ENCODE measurements around the gene WNT6. TPM values are rescaled to one million over a fixed set of nuclear protein-coding genes. Genes with fewer than 3 reads are reported as not detected.

WNT6 gene
- total RNA-seq, 1 donor from 2014 or later = not detected

GRCh38 chr2:218824004-218824403 is 35.6 kb upstream of the WNT6 start:
- Mint-ChIP-seq H3K27me3 (ENCODE audit: low read depth) (peaks cover 19% of the 10 kb centered on the region), H3K27ac (ENCODE audit: unreplicated experiment) (no peak overlapping the region), H3K4me3 (ENCODE audit: unreplicated experiment) (no peak overlapping the region), H3K4me1 (ENCODE audit: low read depth) (no peaks in the 10 kb centered on the region), H3K9me3 (ENCODE audit: low read depth) (no peaks in the 10 kb centered on the region), H3K36me3 (ENCODE audit: low read depth) (peaks cover 7% of the 10 kb centered on the region)
- DNase-seq (ENCODE audit: low spot score) = no peak
- TF ChIP-seq, protein P1, sequence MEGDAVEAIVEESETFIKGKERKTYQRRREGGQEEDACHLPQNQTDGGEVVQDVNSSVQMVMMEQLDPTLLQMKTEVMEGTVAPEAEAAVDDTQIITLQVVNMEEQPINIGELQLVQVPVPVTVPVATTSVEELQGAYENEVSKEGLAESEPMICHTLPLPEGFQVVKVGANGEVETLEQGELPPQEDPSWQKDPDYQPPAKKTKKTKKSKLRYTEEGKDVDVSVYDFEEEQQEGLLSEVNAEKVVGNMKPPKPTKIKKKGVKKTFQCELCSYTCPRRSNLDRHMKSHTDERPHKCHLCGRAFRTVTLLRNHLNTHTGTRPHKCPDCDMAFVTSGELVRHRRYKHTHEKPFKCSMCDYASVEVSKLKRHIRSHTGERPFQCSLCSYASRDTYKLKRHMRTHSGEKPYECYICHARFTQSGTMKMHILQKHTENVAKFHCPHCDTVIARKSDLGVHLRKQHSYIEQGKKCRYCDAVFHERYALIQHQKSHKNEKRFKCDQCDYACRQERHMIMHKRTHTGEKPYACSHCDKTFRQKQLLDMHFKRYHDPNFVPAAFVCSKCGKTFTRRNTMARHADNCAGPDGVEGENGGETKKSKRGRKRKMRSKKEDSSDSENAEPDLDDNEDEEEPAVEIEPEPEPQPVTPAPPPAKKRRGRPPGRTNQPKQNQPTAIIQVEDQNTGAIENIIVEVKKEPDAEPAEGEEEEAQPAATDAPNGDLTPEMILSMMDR (IDR thresholded peaks at IDR 0.05) = no peak

- DNase-seq (ENCODE audit: low spot score) = no peak
- Mint-ChIP-seq H3K27ac (ENCODE audit: unreplicated experiment) (no peak overlapping the region), H3K36me3 (ENCODE audit: low read depth) (no peaks in the 10 kb centered on the region), H3K4me1 (ENCODE audit: low read depth) (no peaks in the 10 kb centered on the region), H3K4me3 (ENCODE audit: unreplicated experiment) (no peak overlapping the region), H3K9me3 (ENCODE audit: low read depth) (no peaks in the 10 kb centered on the region), H3K27me3 (ENCODE audit: low read depth) (peaks cover 26% of the 10 kb centered on the region)
- TF ChIP-seq, protein P1 (IDR thresholded peaks at IDR 0.05) = no peak
These were observed 32.8 kb upstream of the WNT6 start for GRCh38 chr2:218826791-218827190.

GRCh38 chr2:218827701-218828476 is 31.7 kb upstream of the WNT6 start:
- Mint-ChIP-seq H3K4me3 (ENCODE audit: unreplicated experiment) (no peak overlapping the region), H3K4me1 (ENCODE audit: low read depth) (peaks cover 10% of the 10 kb centered on the region), H3K27me3 (ENCODE audit: low read depth) (peaks cover 32% of the 10 kb centered on the region), H3K27ac (ENCODE audit: unreplicated experiment) (no peak overlapping the region), H3K36me3 (ENCODE audit: low read depth) (no peaks in the 10 kb centered on the region), H3K9me3 (ENCODE audit: low read depth) (no peaks in the 10 kb centered on the region)
- DNase-seq (ENCODE audit: low spot score) = no peak
- TF ChIP-seq, protein P1 (IDR thresholded peaks at IDR 0.05) = no peak

DNA sequence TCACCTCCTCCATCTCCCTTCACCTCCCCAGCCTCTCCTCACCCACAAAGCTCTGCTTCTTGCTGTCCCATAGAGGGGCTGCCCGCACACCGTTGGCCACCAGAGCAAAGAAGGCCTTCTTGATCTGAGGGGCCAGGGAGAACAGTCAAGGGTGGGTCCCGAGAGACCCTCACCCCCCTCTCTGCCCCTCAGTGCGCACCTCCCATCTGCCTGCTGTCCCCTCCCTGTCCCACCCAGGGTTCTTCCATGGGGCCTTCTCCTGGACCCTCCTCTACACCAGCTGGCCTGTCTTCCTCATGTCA is 31.2 kb upstream of the WNT6 start:
- no peaks in the 10 kb centered on the region for H3K9me3 Mint-ChIP-seq (ENCODE audit: low read depth)
- H3K27me3 Mint-ChIP-seq (ENCODE audit: low read depth) = peaks cover 32% of the 10 kb centered on the region
- TF ChIP-seq, protein P1 (IDR thresholded peaks at IDR 0.05) = no peak
- H3K27ac Mint-ChIP-seq (ENCODE audit: unreplicated experiment) = no peak overlapping the region
- no peaks in the 10 kb centered on the region for H3K36me3 Mint-ChIP-seq (ENCODE audit: low read depth)
- no peak overlapping the region for H3K4me3 Mint-ChIP-seq (ENCODE audit: unreplicated experiment)
- no peak for DNase-seq (ENCODE audit: low spot score)
- peaks cover 15% of the 10 kb centered on the region for H3K4me1 Mint-ChIP-seq (ENCODE audit: low read depth)

DNA sequence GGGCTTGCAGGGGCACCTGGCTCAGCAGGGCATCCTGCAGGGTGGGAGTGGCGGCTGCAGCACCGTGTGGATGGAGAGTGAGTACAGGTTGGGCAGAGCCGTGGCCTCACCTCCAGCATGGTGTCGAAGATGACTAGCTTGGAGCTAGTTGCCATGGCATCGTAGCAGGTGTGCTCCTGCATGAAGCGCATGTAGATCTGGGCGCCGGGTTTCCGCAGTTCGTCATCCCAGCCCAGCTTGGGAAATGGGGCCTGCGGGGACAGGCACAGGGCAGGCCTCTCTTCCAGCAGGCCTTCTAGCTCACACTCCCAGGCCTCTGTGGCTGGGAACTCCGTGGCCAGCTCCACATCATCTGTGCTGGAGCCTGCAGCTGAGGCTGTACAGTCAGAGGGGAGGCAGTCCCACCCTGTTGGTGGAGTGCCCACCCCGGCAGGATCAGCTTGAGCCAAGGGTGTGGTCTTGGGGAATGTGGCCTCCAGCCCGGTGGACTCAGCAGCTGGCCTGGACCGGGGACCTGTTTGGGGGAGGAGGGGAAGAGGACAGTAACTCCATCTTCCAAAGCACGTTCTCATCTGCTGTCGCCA is 29.6 kb upstream of the WNT6 start:
- no peak for DNase-seq (ENCODE audit: low spot score)
- Mint-ChIP-seq H3K27me3 (ENCODE audit: low read depth) (peaks cover 37% of the 10 kb centered on the region), H3K36me3 (ENCODE audit: low read depth) (no peaks in the 10 kb centered on the region), H3K4me1 (ENCODE audit: low read depth) (peaks cover 15% of the 10 kb centered on the region), H3K9me3 (ENCODE audit: low read depth) (no peaks in the 10 kb centered on the region), H3K4me3 (ENCODE audit: unreplicated experiment) (no peak overlapping the region), H3K27ac (ENCODE audit: unreplicated experiment) (no peak overlapping the region)
- TF ChIP-seq, protein P1 (IDR thresholded peaks at IDR 0.05) = no peak

Measured in chondrocyte (in vitro differentiated cells).